RWPE2 (cell line): ENCODE measurements around the gene MIEF2.

Experiments used
- ATAC-seq: fragments of 200-7000 bp; cut with Tn5 transposase; 3 replicates; pipeline ENCODE4 v1.9.1; 2021; ENCODE audit warnings: low read depth
- DNase-seq: peaks from one replicate; pipeline ENCODE4 v3.0.0-alpha.2; 2020; ENCODE audit warnings: low spot score
- H3K27ac ChIP-seq: fragments of 450-650 bp; 2 replicates; pipeline ENCODE4 v1.5.1; 2017; ENCODE audit warnings: mild to moderate bottlenecking; ENCODE audit not compliant: poor library complexity, severe bottlenecking
- H3K27me3 ChIP-seq: fragments of 250-450 bp; sonication (Bioruptor Pico); 2 replicates; pipeline ENCODE4 v1.5.1; 2021; ENCODE audit warnings: mild to moderate bottlenecking, moderate library complexity; ENCODE audit not compliant: insufficient read depth, poor library complexity, severe bottlenecking
- H3K36me3 ChIP-seq: fragments of 250-450 bp; sonication (Bioruptor Pico); 2 replicates; pipeline ENCODE4 v1.5.1; 2020; ENCODE audit warnings: low read depth, mild to moderate bottlenecking, moderate library complexity
- H3K4me1 ChIP-seq: fragments of 250-450 bp; sonication (Bioruptor Pico); 2 replicates; pipeline ENCODE4 v1.5.1; 2021; ENCODE audit warnings: mild to moderate bottlenecking, moderate library complexity; ENCODE audit not compliant: insufficient read depth, poor library complexity, severe bottlenecking
- H3K4me3 ChIP-seq: fragments of 250-450 bp; sonication (Bioruptor Pico); 2 replicates; pipeline ENCODE4 v1.5.1; 2021; ENCODE audit warnings: mild to moderate bottlenecking, moderate library complexity; ENCODE audit not compliant: severe bottlenecking
- H3K9me3 ChIP-seq: fragments of 250-450 bp; sonication (Bioruptor Pico); 2 replicates; pipeline ENCODE4 v1.5.1; 2021; ENCODE audit warnings: mild to moderate bottlenecking, moderate library complexity; ENCODE audit not compliant: severe bottlenecking
- TF ChIP-seq, protein P1 (sequence below): fragments of 450-650 bp; IDR thresholded peaks from one replicate; pipeline ENCODE4 v1.5.1; 2017; ENCODE audit warnings: mild to moderate bottlenecking, moderate library complexity; ENCODE audit not compliant: poor library complexity, severe bottlenecking

MIEF2 gene

DNA sequence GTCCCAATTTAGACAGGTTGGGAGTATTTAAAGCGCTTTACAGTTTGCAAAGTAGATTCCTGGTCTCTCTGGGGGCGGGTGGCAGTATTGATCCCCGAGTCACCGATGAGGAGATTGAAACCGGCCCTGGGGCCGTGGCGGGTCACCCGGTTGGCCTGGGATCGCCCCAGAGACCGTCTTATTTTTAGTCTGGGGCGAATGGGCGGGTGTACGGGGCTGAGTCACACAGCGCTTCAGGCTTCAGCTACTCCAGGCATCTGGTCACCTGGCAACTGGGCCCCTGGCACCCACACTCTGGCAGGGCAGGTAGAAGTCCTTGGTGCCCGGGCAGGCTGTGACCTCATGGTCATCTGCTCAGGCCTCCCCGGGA lies 669 bp downstream of the MIEF2 start:
- TF ChIP-seq, protein P1, sequence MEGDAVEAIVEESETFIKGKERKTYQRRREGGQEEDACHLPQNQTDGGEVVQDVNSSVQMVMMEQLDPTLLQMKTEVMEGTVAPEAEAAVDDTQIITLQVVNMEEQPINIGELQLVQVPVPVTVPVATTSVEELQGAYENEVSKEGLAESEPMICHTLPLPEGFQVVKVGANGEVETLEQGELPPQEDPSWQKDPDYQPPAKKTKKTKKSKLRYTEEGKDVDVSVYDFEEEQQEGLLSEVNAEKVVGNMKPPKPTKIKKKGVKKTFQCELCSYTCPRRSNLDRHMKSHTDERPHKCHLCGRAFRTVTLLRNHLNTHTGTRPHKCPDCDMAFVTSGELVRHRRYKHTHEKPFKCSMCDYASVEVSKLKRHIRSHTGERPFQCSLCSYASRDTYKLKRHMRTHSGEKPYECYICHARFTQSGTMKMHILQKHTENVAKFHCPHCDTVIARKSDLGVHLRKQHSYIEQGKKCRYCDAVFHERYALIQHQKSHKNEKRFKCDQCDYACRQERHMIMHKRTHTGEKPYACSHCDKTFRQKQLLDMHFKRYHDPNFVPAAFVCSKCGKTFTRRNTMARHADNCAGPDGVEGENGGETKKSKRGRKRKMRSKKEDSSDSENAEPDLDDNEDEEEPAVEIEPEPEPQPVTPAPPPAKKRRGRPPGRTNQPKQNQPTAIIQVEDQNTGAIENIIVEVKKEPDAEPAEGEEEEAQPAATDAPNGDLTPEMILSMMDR, result no peak
- H3K27ac ChIP-seq, result peak overlapping the region; percentile 94
- H3K9me3 ChIP-seq, result no peaks in the 10 kb centered on the region
- ATAC-seq, result peak; percentile 44
- no peaks in the 10 kb centered on the region for H3K27me3 ChIP-seq
- H3K4me1 ChIP-seq, result peaks cover 17% of the 10 kb centered on the region
- peaks cover 30% of the 10 kb centered on the region for H3K36me3 ChIP-seq
- DNase-seq, result peak; percentile 88
- peak overlapping the region; percentile 92 for H3K4me3 ChIP-seq

DNA sequence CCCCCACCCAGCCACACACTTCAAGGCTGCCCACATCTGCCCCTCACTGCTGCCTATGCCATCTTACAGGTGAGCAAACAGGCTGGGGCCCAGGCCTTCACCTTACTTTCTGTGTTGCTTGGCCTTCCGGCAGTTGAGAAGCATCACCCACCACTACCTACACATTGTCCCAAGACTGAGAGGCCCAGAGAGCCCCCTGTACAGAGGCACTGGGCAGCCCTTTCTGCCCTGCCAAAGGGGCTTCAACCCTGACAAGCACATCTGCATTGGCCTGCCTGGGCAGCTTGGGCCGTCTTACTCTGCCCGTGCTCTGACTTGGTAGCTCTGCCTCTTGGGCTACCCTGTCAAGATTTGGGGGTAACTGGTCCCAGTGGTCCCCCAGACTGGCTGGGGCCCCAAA lies 1.2 kb downstream of the MIEF2 start:
- Histone ChIP-seq H3K27ac (peak overlapping the region; percentile 94), H3K4me3 (peak overlapping the region; percentile 92), H3K36me3 (peaks cover 25% of the 10 kb centered on the region), H3K9me3 (no peaks in the 10 kb centered on the region), H3K27me3 (no peaks in the 10 kb centered on the region), H3K4me1 (peaks cover 17% of the 10 kb centered on the region)
- ATAC-seq (no peak), DNase-seq (no peak)
- TF ChIP-seq, protein P1, result no peak

DNA sequence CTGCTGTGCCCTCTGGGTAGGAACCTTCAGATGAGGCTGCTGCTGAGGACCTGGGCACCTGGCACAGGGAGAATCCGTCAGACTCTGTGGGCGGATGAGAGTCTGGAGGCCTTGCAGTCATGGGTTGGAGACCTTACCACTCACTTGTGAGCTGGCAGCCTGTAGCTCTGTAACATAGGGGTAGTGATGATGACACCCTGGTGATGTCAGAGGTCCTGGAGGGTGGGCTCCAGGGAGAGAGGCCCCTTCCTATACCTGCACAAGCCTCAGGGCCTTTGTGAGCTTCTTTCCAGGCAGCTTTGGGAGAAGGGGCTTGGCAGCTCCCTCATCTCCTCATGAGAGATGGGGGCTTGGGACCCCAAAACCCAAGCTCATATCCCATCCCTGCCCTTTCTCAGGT lies 1.6 kb downstream of the MIEF2 start:
- H3K4me3 ChIP-seq, result no peak overlapping the region
- no peak for DNase-seq
- no peak for ATAC-seq
- TF ChIP-seq, protein P1, result no peak
- H3K27ac ChIP-seq, result peak overlapping the region; percentile 94
- peaks cover 22% of the 10 kb centered on the region for H3K36me3 ChIP-seq
- H3K4me1 ChIP-seq, result peaks cover 14% of the 10 kb centered on the region
- H3K9me3 ChIP-seq, result no peaks in the 10 kb centered on the region
- H3K27me3 ChIP-seq, result no peaks in the 10 kb centered on the region

DNA sequence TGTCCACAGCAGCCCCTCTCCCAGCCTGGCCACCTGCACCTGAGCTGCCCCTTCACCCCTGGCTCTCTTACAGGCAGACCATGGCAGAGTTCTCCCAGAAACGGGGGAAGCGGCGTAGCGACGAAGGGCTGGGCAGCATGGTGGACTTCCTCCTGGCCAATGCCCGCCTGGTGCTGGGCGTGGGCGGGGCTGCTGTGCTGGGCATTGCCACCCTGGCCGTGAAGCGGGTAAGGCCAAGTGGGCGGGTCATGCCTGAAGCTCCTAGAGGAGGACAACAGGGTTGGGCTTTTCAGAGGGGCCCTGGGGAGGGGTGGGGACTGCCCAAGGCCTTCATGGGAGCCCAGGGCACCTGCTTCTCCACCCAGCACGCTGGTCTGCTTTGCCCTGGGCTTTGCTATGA lies 2.2 kb downstream of the MIEF2 start:
- H3K27ac ChIP-seq, result no peak overlapping the region
- no peaks in the 10 kb centered on the region for H3K27me3 ChIP-seq
- peaks cover 14% of the 10 kb centered on the region for H3K4me1 ChIP-seq
- TF ChIP-seq, protein P1, result no peak
- H3K4me3 ChIP-seq, result no peak overlapping the region
- H3K9me3 ChIP-seq, result no peaks in the 10 kb centered on the region
- ATAC-seq, result no peak
- DNase-seq, result peak; percentile 66
- H3K36me3 ChIP-seq, result peaks cover 22% of the 10 kb centered on the region

DNA sequence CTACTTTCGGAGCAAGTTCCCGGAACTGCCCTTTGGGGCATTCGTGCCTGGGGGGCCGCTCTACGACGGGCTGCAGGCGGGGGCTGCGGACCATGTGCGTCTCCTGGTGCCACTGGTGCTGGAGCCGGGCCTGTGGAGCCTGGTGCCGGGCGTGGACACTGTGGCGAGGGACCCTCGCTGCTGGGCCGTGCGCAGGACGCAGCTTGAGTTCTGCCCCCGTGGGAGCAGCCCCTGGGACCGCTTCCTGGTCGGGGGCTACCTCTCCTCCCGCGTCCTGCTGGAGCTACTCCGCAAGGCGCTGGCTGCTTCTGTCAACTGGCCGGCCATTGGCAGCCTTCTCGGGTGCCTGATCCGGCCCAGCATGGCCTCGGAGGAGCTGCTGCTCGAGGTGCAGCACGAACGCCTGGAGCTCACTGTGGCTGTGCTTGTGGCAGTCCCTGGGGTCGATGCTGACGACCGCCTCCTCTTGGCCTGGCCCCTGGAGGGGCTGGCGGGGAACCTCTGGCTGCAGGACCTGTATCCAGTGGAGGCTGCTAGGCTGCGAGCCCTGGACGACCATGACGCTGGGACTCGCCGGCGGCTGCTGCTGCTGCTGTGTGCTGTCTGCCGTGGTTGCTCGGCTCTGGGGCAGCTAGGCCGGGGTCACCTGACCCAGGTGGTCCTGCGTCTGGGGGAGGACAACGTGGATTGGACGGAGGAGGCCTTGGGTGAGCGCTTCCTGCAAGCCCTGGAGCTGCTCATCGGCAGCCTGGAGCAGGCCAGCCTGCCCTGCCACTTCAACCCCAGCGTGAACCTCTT lies 3.6 kb downstream of the MIEF2 start:
- H3K36me3 ChIP-seq, result peaks cover 22% of the 10 kb centered on the region

More for the DNA sequence above, 3.6 kb downstream of the MIEF2 start:
- Histone ChIP-seq H3K27me3 (no peaks in the 10 kb centered on the region), H3K4me3 (no peak overlapping the region), H3K27ac (no peak overlapping the region), H3K9me3 (no peaks in the 10 kb centered on the region), H3K4me1 (peaks cover 23% of the 10 kb centered on the region)
- DNase-seq (peak; percentile 50), ATAC-seq (no peak)
- TF ChIP-seq, protein P1, result no peak
